HG03064 (cell line): ENCODE measurements around the gene EXOSC7.
"Not testable (repeated sequence)": the region's sequence is repeated elsewhere in the genome, so short reads cannot be mapped to it uniquely, and the experiment has no call there.

Source experiments
- ATAC-seq: cut with Tn5 transposase; IDR thresholded peaks from one replicate; pipeline ENCODE4 v1.9.1; 2021; ENCODE audit warnings: low read depth; ENCODE audit not compliant: unreplicated experiment

The EXOSC7 gene

GRCh38 chr3:44961888-44962287 is 14.2 kb upstream of the EXOSC7 start:
- ATAC-seq: no peak

- ATAC-seq: no peak
Measured at GRCh38 chr3:44962621-44963393, 13.2 kb upstream of the EXOSC7 start.

GRCh38 chr3:44963571-44964325 is 12.3 kb upstream of the EXOSC7 start:
- no peak for ATAC-seq

- ATAC-seq: no peak
Measured at GRCh38 chr3:44965165-44965564, 10.9 kb upstream of the EXOSC7 start.

GRCh38 chr3:44966795-44967278 is 9.2 kb upstream of the EXOSC7 start:
- no peak for ATAC-seq

GRCh38 chr3:44968447-44968858 is 7.6 kb upstream of the EXOSC7 start:
- ATAC-seq: no peak

GRCh38 chr3:44969154-44969827 is 6.8 kb upstream of the EXOSC7 start:
- ATAC-seq: no peak

- no peak for ATAC-seq
Measured at GRCh38 chr3:44969828-44970179, 6.2 kb upstream of the EXOSC7 start.

- ATAC-seq: no peak
Measured at GRCh38 chr3:44970926-44971490, 5.0 kb upstream of the EXOSC7 start.

GRCh38 chr3:44974416-44974815 is 1.6 kb upstream of the EXOSC7 start:
- no peak for ATAC-seq

- ATAC-seq: no peak
Measured at GRCh38 chr3:44981220-44981619, 5.2 kb downstream of the EXOSC7 start.

GRCh38 chr3:44981751-44982150 is 5.7 kb downstream of the EXOSC7 start:
- ATAC-seq: no peak

GRCh38 chr3:44982817-44983216 is 6.8 kb downstream of the EXOSC7 start:
- no peak for ATAC-seq

- ATAC-seq: no peak
Measured at GRCh38 chr3:44983484-44983941, 7.5 kb downstream of the EXOSC7 start.

- ATAC-seq: no peak
Measured at GRCh38 chr3:44984335-44984734, 8.3 kb downstream of the EXOSC7 start.

GRCh38 chr3:44986330-44986729 is 10.3 kb downstream of the EXOSC7 start:
- not testable (repeated sequence) for ATAC-seq

GRCh38 chr3:44987332-44987731 is 11.3 kb downstream of the EXOSC7 start:
- no peak for ATAC-seq

GRCh38 chr3:44988073-44988472 is 12.0 kb downstream of the EXOSC7 start:
- no peak for ATAC-seq

- no peak for ATAC-seq
Measured at GRCh38 chr3:44989141-44989540, 13.1 kb downstream of the EXOSC7 start.

- ATAC-seq: no peak
Measured at GRCh38 chr3:44989636-44990373, 13.8 kb downstream of the EXOSC7 start.
